Keratinocyte (primary cell): ENCODE results near the gene QSOX2.

Experiments used
- EZH2 ChIP-seq: IDR thresholded peaks from one replicate; pipeline ENCODE4 v1.6.1; 2012; ENCODE audit warnings: inconsistent platforms, mild to moderate bottlenecking, low read length, moderate library complexity
- TF ChIP-seq, protein P1 (sequence below), 3 experiments: IDR thresholded peaks in 1 of 3; conservative IDR thresholded peaks in 1 of 3; optimal IDR thresholded peaks in 1 of 3; 2 replicates in 2 of 3; 3 replicates in 1 of 3; pipeline versions ENCODE3 to v1.5.1; 2011; ENCODE audit warnings: low read length in 3 of 3, mild to moderate bottlenecking in 3 of 3, moderate library complexity in 2 of 3, control low read depth in 1 of 3, inconsistent platforms in 1 of 3; ENCODE audit not compliant: insufficient read depth in 2 of 3; ENCODE audit errors: extremely low read depth in 1 of 3

GRCh38 chr9:136247551-136247916, 1.9 kb upstream of the QSOX2 start:
- TF ChIP-seq, protein P1, sequence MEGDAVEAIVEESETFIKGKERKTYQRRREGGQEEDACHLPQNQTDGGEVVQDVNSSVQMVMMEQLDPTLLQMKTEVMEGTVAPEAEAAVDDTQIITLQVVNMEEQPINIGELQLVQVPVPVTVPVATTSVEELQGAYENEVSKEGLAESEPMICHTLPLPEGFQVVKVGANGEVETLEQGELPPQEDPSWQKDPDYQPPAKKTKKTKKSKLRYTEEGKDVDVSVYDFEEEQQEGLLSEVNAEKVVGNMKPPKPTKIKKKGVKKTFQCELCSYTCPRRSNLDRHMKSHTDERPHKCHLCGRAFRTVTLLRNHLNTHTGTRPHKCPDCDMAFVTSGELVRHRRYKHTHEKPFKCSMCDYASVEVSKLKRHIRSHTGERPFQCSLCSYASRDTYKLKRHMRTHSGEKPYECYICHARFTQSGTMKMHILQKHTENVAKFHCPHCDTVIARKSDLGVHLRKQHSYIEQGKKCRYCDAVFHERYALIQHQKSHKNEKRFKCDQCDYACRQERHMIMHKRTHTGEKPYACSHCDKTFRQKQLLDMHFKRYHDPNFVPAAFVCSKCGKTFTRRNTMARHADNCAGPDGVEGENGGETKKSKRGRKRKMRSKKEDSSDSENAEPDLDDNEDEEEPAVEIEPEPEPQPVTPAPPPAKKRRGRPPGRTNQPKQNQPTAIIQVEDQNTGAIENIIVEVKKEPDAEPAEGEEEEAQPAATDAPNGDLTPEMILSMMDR (optimal IDR thresholded peaks at IDR 0.05 in 1 of 3, IDR thresholded peaks at IDR 0.05 in 1 of 3, conservative IDR thresholded peaks at IDR 0.05 in 1 of 3; ENCODE audit: extremely low read depth in 1 of 3, insufficient read depth in 2 of 3, low read length in 3 of 3): no peak
- TF ChIP-seq EZH2: no peak
